HepG2 (cell line): ENCODE measurements around the gene CALM1. TPM values are rescaled to one million over a fixed set of nuclear protein-coding genes. Genes with fewer than 3 reads are reported as not detected.

Experiments used
- CTCF ChIP-seq: sonication (generic); formaldehyde crosslinking; IDR thresholded peaks from 2 replicates; pipeline ENCODE4 v1.5.0; 2020; ENCODE audit warnings: mild to moderate bottlenecking, missing genetic modification reagents, moderate library complexity
- EHMT2 ChIP-seq: fragments of 200-600 bp; sonication (generic); IDR thresholded peaks from 2 replicates; pipeline ENCODE4 v1.7.0; 2017; ENCODE audit warnings: antibody characterized with exemption, low read depth, low read length, borderline replicate concordance
- FOXJ3 ChIP-seq: sonication (generic); formaldehyde crosslinking; IDR thresholded peaks from 2 replicates; pipeline ENCODE4 v1.4.0; 2020; ENCODE audit warnings: missing genetic modification reagents, mild to moderate bottlenecking, borderline replicate concordance
- HNF4A ChIP-seq: sonication (generic); formaldehyde crosslinking; IDR thresholded peaks from 2 replicates; pipeline ENCODE4 v1.4.0; 2020; ENCODE audit warnings: missing genetic modification reagents
- MAX ChIP-seq: IDR thresholded peaks from 2 replicates; pipeline ENCODE4 v1.6.1; 2012; ENCODE audit warnings: inconsistent platforms
- MLX ChIP-seq: IDR thresholded peaks from 2 replicates; pipeline ENCODE4 v1.6.1; 2016
- SAP130 ChIP-seq: IDR thresholded peaks from 2 replicates; pipeline ENCODE4 v1.6.1; 2016; ENCODE audit warnings: low read depth
- SMARCE1 ChIP-seq: fragments of 450-650 bp; IDR thresholded peaks from 2 replicates; pipeline ENCODE4 v1.6.1; 2017; ENCODE audit warnings: borderline replicate concordance
- YEATS4 ChIP-seq: sonication (generic); formaldehyde crosslinking; IDR thresholded peaks from 2 replicates; pipeline ENCODE4 v1.4.0; 2020; ENCODE audit warnings: missing genetic modification reagents, borderline replicate concordance
- ZBTB2 ChIP-seq: sonication (generic); formaldehyde crosslinking; IDR thresholded peaks from 2 replicates; pipeline ENCODE4 v1.8.0; 2022; ENCODE audit warnings: low read depth, missing genetic modification reagents
- ZFP37 ChIP-seq: sonication (generic); formaldehyde crosslinking; IDR thresholded peaks from 2 replicates; pipeline ENCODE4 v1.4.0; 2020; ENCODE audit warnings: missing genetic modification reagents, borderline replicate concordance
- ZNF318 ChIP-seq: sonication (generic); formaldehyde crosslinking; IDR thresholded peaks from 2 replicates; pipeline ENCODE4 v1.4.0; 2020; ENCODE audit warnings: mild to moderate bottlenecking, missing genetic modification reagents
- ZNF800 ChIP-seq: sonication (generic); formaldehyde crosslinking; IDR thresholded peaks from 2 replicates; pipeline ENCODE4 v1.4.0; 2020; ENCODE audit warnings: missing genetic modification reagents
- polyA plus RNA-seq, 8 experiments: library from polyadenylated mRNA; depleted of rRNA in 3 of 8; stranded (reverse) in 7 of 8; unstranded in 1 of 8; fragments of >200 nt; fragmentation: Illumina TruSeq in 4 of 8; extraction: Trizol in 4 of 8; gene quantifications; 2 replicates each; pipeline versions ENCODE4 v1.2.1 to v1.2.3, GENCODE V29; 2011 to 2016; ENCODE audit warnings: low read depth in 4 of 8, missing spikeins in 1 of 8, mixed read lengths in 1 of 8; ENCODE audit not compliant: insufficient read depth in 1 of 8
- total RNA-seq, 5 experiments: library from RNA; depleted of rRNA; stranded (reverse); fragments of >200 nt; fragmentation: Illumina TruSeq; extraction: Trizol; gene quantifications; 2 replicates each; pipeline ENCODE4 v1.2.3, GENCODE V29; 2016; ENCODE audit warnings: low read depth in 1 of 5

Gene CALM1
- total and polyA plus RNA-seq, 2 of the 13 experiments (the other 11 are each of a cell fraction or from before 2014, with no cell fraction given), result 110 to 238 TPM

- TF ChIP-seq ZNF318 (CRISPR knock-in tag) (no peak), ZFP37 (CRISPR knock-in tag) (no peak), MAX (no peak), MLX (CRISPR knock-in tag) (no peak), CTCF (CRISPR knock-in tag) (peak; percentile 38), EHMT2 (no peak), YEATS4 (CRISPR knock-in tag) (no peak), HNF4A (peak; percentile 44), FOXJ3 (CRISPR knock-in tag) (no peak), SMARCE1 (no peak), ZBTB2 (CRISPR knock-in tag) (no peak), SAP130 (CRISPR knock-in tag) (peak; percentile 48), ZNF800 (no peak)
Measured at GRCh38 chr14:90368946-90369721, 27.7 kb upstream of the CALM1 start (continued).
